T-helper 1 cell treated with Interleukin-12 subunit alpha and Interleukin-12 subunit beta and Interleukin-4 antibody, amounts not matched to agents 30 μg/mL and 1 μg/mL, for 36 hours (primary cell): ENCODE results near the gene PHETA1.
"Not testable (repeated sequence)": the region's sequence is repeated elsewhere in the genome, so short reads cannot be mapped to it uniquely, and the experiment has no call there.

Source experiments
- H3K27ac Mint-ChIP-seq: one replicate; pipeline ENCODE4 v1.8.0; 2021; ENCODE audit warnings: mild to moderate bottlenecking, mixed read lengths
- H3K27me3 Mint-ChIP-seq: one replicate; pipeline ENCODE4 v1.8.0; 2021; ENCODE audit warnings: low read depth, mixed read lengths
- H3K36me3 Mint-ChIP-seq: one replicate; pipeline ENCODE4 v1.8.0; 2021; ENCODE audit warnings: low read depth, mixed read lengths
- H3K4me1 Mint-ChIP-seq: one replicate; pipeline ENCODE4 v1.8.0; 2021; ENCODE audit warnings: low read depth, mixed read lengths
- H3K4me3 Mint-ChIP-seq: one replicate; pipeline ENCODE4 v1.8.0; 2021; ENCODE audit warnings: mild to moderate bottlenecking, moderate library complexity, mixed read lengths
- H3K9me3 Mint-ChIP-seq: one replicate; pipeline ENCODE4 v1.8.0; 2021; ENCODE audit warnings: mixed read lengths

PHETA1 gene

DNA sequence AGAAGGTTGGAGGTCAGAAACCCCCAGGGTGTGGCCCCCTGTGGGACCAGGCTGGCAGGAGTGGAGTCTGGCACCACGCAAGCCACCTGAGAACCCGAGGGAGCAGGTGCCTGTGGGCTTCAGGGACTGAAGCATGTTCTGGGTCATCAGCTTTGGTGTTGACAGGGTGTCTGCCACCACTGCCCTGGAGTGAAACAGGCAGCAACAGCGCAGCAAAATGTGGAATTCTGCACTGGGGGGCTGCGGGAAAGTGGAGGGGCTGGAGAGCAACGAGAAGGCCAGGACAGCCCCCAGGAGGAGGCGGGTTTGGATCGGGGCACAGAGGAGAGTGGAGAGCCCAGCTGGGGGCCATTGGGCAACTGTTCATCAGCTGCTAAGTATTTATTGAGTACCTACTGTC lies 15.9 kb downstream of the PHETA1 start:
- Mint-ChIP-seq H3K36me3 (no peaks in the 10 kb centered on the region), H3K27ac (no peak overlapping the region), H3K4me1 (no peaks in the 10 kb centered on the region), H3K4me3 (no peak overlapping the region), H3K27me3 (no peaks in the 10 kb centered on the region), H3K9me3 (peaks cover 18% of the 10 kb centered on the region)

- no peaks in the 10 kb centered on the region for H3K4me1 Mint-ChIP-seq
- H3K27ac Mint-ChIP-seq = no peak overlapping the region
- no peaks in the 10 kb centered on the region for H3K27me3 Mint-ChIP-seq
- no peak overlapping the region for H3K4me3 Mint-ChIP-seq
- no peaks in the 10 kb centered on the region for H3K36me3 Mint-ChIP-seq
- peaks cover 18% of the 10 kb centered on the region for H3K9me3 Mint-ChIP-seq
These were observed 16.4 kb downstream of the PHETA1 start for GRCh38 chr12:111352296-111352993.

- no peak overlapping the region for H3K27ac Mint-ChIP-seq
- H3K9me3 Mint-ChIP-seq = peaks cover 18% of the 10 kb centered on the region
- no peaks in the 10 kb centered on the region for H3K27me3 Mint-ChIP-seq
- H3K4me3 Mint-ChIP-seq = no peak overlapping the region
- no peaks in the 10 kb centered on the region for H3K4me1 Mint-ChIP-seq
- H3K36me3 Mint-ChIP-seq = no peaks in the 10 kb centered on the region
These were observed 17.9 kb downstream of the PHETA1 start for GRCh38 chr12:111351026-111351425.

DNA sequence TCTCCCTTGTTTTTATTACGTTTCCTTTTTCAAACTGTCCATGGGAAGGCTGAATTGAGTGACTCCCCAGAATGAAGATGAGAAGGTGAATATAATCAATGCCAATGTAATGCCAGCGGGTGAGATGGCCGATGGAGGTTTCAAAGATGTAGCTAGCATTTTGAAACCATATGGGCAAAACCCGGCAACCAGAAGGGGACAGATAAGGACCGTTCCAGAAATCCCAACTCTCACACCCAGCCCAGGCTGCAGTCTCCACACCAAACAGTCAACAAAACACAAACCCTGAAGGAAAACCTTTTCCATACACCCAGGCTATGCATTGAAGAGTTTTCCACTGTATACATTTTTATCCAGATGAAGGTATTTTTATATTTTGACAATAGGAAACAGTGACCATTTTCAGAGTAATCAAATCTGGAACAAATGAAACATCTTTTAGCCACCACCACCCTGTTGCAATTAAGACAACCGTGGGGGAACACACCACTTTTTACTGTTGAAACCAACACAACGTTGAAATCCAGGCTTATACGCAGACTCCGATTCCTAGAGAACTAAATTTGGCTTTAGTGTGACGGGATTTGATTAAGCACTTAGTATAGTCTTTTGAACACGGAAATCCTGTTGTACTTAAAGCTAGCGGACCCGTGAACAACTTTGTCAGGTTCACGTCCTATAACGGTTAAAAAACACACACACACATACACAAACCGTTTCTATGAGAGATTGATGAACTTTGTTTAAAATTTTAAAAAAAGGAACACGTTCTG lies 19.0 kb downstream of the PHETA1 start:
- Mint-ChIP-seq H3K9me3 (peaks cover 18% of the 10 kb centered on the region), H3K36me3 (no peaks in the 10 kb centered on the region), H3K27ac (no peak overlapping the region), H3K27me3 (no peaks in the 10 kb centered on the region), H3K4me1 (no peaks in the 10 kb centered on the region), H3K4me3 (no peak overlapping the region)

DNA sequence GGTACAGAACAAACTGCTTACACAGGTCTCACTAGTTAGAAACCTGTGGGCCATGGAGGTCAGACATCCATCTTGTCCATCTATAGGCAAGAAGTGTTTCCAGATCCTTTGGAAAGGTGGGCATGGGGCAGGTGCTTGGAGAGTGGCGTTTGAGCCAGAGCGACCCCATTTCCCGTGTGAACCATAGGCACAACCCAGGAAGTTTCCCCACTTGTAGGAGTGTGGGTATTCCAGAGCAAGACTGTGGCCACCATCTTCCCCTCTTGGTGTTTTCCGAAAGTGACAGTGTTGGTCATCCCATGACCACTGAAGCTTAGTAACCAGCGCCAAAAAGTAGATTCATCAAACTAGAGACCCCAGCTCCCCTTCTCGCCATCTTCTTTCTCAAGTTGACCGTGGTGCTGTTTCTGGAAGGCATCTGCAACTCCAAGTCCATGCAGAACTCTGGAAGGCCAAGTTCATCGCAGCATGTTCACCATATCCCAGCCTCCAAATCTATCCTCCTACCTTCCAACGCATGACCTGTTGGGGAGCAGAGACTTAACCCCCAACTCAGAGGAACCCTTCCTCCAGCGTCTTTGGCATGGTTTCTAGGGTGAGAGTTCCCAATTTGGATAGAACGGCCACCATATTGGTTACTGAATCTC lies 19.7 kb downstream of the PHETA1 start:
- Mint-ChIP-seq H3K27ac (no peak overlapping the region), H3K4me1 (no peaks in the 10 kb centered on the region), H3K27me3 (no peaks in the 10 kb centered on the region), H3K36me3 (no peaks in the 10 kb centered on the region), H3K4me3 (no peak overlapping the region), H3K9me3 (peaks cover 18% of the 10 kb centered on the region)

DNA sequence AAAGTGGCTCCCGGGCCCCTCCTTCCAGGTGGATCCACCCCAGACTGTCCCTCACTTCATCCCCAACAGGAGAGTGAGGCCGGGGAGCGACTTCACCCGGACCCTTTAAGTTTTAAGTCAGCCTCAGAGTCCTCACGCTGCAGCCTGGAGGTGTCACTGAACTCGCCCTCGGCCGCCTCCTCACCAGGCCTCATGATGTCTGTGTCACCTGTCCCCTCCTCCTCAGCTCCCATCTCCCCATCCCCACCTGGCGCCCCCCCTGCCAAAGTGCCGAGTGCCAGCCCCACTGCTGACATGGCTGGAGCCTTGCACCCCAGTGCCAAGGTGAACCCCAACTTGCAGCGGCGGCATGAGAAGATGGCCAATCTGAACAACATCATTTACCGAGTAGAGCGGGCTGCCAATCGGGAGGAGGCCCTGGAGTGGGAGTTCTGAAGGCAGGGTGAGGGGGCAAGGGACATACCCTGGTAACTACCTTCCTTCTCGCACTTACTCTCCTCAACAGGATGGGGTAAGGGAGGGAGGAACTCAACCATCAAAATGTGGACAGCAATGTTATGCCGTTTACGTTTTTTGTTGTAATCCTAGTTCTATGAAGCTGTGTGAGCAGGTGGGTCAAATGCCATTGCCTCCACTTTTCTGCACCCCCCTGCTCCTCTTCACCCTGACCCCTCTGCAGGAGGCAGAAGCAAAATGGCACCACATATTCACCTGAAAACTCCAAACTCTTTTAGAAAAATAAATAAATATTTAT lies 20.8 kb downstream of the PHETA1 start:
- peaks cover 18% of the 10 kb centered on the region for H3K9me3 Mint-ChIP-seq
- no peak overlapping the region for H3K4me3 Mint-ChIP-seq
- H3K4me1 Mint-ChIP-seq = no peaks in the 10 kb centered on the region
- H3K36me3 Mint-ChIP-seq = no peaks in the 10 kb centered on the region
- no peak overlapping the region for H3K27ac Mint-ChIP-seq
- H3K27me3 Mint-ChIP-seq = no peaks in the 10 kb centered on the region

- Mint-ChIP-seq H3K9me3 (peaks cover 9% of the 10 kb centered on the region), H3K27me3 (no peaks in the 10 kb centered on the region), H3K27ac (no peak overlapping the region), H3K36me3 (no peaks in the 10 kb centered on the region), H3K4me1 (no peaks in the 10 kb centered on the region), H3K4me3 (no peak overlapping the region)
These were observed 24.5 kb downstream of the PHETA1 start for GRCh38 chr12:111344254-111344875.

GRCh38 chr12:111343181-111343580 lies 25.7 kb downstream of the PHETA1 start:
- Mint-ChIP-seq H3K4me3 (no peak overlapping the region), H3K27me3 (no peaks in the 10 kb centered on the region), H3K36me3 (no peaks in the 10 kb centered on the region), H3K27ac (no peak overlapping the region), H3K4me1 (no peaks in the 10 kb centered on the region), H3K9me3 (no peaks in the 10 kb centered on the region)

DNA sequence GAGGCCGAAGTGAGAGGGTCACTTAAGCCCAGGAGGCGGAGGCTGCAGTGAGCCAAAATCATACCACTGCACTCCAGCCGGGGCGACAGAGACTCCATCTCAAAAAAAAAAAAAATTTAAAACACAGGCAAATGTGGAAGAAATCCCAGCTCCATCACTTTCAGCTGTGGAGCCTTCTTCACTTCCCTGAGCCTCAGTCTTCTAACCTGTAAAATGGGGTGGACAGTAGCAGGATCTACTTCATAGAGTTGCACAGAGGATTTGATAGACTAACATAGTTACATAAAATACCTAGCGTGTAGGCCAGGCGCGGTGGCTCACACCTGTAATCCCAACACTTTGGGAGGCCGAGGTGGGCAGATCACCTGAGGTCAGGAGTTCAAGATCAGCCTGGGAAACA lies 26.5 kb downstream of the PHETA1 start:
- Mint-ChIP-seq H3K27me3 (no peaks in the 10 kb centered on the region), H3K36me3 (no peaks in the 10 kb centered on the region), H3K27ac (no peak overlapping the region)

GRCh38 chr12:111341426-111342065 lies 27.3 kb downstream of the PHETA1 start:
- Mint-ChIP-seq H3K4me3 (no peak overlapping the region), H3K9me3 (no peaks in the 10 kb centered on the region), H3K27ac (no peak overlapping the region), H3K36me3 (no peaks in the 10 kb centered on the region), H3K4me1 (no peaks in the 10 kb centered on the region), H3K27me3 (no peaks in the 10 kb centered on the region)

More for the DNA sequence above, 26.5 kb downstream of the PHETA1 start:
- no peaks in the 10 kb centered on the region for H3K4me1 Mint-ChIP-seq
- H3K4me3 Mint-ChIP-seq = no peak overlapping the region
- H3K9me3 Mint-ChIP-seq = no peaks in the 10 kb centered on the region

DNA sequence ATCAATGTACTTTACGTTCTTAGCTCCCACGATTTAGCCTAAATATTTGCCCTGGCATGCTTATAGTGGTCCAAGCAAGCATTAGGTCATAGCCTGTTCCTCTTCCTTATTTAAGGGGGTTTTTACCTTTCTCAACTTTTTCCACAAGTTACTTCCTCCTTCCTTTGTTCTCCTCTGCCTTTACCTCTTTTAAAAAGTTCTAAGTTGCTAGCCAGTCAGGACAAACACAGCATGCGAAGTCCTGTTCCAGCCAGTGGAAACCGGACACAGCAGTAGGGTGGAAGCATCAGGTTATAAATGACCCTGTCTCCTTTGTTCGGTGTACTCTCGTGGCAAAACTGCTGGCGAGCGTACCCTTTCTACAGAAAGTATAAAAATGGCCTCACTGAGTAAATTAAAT lies 28.2 kb downstream of the PHETA1 start:
- H3K9me3 Mint-ChIP-seq, H3K27ac Mint-ChIP-seq, H3K4me1 Mint-ChIP-seq, H3K27me3 Mint-ChIP-seq, H3K36me3 Mint-ChIP-seq, H3K4me3 Mint-ChIP-seq: not testable (repeated sequence)

DNA sequence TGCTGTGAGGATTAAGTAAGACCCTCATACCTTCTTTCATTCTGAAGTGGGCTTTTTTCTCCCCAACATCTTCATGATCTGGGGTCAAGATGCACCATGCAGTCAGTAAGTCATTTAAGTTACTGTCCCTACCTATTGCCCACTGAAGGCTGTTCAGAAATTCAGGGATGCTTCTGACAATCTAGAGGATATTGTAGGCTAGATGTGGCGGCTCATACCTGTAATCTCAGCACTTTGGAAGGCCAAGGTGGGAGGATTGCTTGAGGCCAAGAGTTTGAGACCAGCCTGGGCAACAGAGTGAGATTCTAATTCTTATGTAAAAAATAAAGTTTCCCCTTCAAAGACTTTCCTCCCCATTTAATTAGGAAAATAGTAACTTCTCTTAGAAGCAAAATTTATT lies 28.7 kb downstream of the PHETA1 start:
- Mint-ChIP-seq H3K4me1 (no peaks in the 10 kb centered on the region), H3K4me3 (no peak overlapping the region), H3K27ac (no peak overlapping the region), H3K36me3 (no peaks in the 10 kb centered on the region), H3K27me3 (no peaks in the 10 kb centered on the region), H3K9me3 (no peaks in the 10 kb centered on the region)

DNA sequence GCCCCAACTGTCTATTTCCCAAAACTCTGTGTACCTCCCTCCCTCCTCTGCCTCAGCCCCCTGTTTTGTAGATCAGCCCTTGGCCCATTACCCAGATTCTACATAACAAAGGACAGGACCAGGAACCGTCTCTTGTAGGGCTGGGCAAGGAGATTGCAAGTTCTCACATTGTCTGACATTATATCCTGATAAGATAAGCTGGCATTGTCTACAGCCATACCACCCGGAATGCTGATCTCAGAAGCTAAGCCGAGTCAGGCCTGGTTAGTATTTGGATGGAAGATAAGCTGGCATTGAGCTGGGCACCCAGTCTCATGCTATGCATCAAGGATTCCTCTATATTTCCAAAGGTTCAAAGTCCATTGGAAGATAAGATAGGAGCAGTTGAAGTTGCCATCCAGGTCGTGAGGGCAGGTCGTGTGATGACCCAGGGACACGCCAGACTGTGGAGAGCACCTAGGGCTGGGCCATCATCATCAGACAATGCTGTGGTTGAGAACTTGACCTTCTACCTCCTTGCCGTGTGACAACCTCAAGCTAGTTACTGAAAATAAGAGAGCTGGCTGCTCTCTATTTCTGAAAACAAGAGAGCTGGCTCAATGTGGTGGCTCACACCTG lies 29.5 kb downstream of the PHETA1 start:
- H3K36me3 Mint-ChIP-seq = no peaks in the 10 kb centered on the region
- no peak overlapping the region for H3K4me3 Mint-ChIP-seq
- no peaks in the 10 kb centered on the region for H3K4me1 Mint-ChIP-seq
- H3K27ac Mint-ChIP-seq = no peak overlapping the region
- H3K27me3 Mint-ChIP-seq = no peaks in the 10 kb centered on the region
- no peaks in the 10 kb centered on the region for H3K9me3 Mint-ChIP-seq
